ENCODE measurements around the gene SCN4A.

Gene SCN4A

GRCh38 chr17:64001763-64002529 lies 29.2 kb upstream of the SCN4A start:
- no peak for DNase-seq (ENCODE audit: low spot score)

DNA sequence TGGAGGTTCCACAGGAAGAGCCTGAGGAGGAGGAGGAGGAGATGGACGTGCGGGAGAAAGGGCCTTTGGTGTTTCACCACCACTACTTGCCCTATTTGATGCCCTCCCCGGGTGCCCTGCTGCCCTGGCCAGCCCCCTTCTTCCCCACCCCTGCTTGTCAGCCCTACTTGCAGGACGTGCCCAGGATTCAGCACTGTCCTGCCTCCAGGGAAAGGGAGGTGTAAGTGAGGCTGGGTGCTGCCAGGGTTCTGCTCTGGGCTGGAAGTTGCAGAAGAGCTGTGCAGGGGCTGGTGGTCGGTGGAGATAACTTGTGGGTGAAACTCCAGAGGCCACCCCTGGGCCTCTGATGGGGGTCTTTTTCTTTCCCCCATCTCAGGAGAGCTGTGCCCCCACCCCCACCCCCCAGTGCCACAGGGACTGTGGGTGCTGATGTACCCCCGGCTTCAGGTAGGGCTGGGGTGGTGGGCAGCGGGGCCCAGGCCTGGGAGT lies 28.4 kb upstream of the SCN4A start:
- DNase-seq (ENCODE audit: low spot score) = no peak

DNA sequence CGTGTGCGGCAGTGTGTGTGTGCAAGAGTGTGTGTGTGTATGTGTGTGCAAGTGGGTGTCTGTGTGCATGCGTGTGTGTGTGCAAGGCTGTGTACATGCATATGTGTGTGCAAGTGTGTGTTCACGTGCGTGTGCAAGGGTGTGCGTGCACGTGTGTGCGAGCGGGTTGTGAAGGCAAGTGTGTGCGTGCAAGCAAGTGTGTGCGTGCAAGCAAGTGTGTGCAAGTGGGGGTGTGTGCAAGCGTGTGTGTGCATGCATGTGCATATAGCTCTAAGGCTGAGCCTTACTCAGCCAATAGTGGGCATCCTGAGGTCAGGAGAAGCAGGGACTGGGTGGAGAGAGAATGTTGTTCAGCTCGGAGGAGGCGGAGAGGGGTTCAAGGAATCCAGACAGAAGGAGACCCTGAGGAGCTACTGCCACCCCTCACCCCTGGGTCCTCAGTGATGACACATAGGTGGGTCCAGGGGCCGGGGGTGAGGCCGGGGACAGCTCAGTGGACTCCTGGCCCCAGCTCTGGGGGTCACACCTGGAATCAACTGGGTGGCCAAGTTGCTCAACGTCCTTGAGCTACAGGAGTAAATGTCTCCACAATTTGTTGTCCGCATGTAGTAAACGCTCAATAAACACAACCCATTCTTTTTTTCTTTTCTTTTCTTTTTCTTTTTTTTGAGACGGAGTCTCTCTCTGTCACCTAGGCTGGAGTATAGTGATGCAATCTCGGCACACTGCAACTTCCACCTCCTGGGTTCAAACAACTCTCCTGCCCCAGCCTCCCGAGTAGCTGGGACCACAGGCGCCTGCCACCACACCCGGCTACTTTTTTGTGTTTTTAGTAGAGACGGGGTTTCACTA lies 27.2 kb upstream of the SCN4A start:
- no peak for DNase-seq (ENCODE audit: low spot score)

DNA sequence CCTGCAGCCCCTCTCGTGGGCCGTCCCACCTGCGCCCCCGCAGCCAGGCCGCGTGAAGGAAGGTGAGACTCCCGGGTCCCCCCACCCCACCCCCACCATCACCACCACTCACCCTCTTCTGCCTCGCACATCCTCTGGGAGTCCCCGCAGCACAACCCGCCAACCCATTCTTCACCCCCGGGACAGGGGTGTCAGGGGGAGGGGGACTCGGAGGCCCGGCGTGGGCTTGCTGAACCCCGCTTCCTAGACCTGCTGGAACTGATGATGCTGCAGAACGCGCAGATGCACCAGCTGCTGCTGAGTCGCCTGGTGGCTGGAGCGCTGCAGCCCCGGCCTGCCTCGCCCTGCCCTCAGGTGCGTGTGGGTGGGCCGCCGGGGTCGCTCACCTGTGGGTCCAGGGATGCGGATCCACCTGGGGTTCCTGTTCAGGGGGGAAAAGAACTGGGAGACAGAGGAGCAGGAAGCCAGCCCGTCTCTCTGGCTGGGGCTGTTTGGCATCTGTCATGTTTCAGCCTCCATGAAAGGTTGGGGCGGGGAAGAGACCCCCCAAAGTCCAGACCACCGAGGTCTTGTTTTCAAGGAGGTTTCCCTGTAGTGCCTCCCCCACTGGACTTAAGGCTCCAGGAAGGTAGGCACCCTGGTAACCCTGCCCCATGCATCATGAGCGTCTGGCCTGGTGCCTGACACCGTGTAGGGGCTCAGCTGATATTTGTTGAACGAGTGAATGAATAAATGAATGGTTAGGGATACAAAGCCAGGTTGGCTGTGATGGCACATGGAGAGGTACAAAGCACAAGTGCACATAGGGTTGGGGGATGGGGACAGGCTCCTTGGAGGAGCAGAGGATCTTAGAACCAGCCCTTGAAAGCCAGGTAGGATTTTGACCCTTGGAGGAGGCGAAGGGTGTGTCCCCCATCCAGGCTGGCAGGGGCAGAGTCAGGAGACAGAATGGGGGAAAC lies 26.3 kb upstream of the SCN4A start:
- DNase-seq (ENCODE audit: low spot score) = no peak

DNA sequence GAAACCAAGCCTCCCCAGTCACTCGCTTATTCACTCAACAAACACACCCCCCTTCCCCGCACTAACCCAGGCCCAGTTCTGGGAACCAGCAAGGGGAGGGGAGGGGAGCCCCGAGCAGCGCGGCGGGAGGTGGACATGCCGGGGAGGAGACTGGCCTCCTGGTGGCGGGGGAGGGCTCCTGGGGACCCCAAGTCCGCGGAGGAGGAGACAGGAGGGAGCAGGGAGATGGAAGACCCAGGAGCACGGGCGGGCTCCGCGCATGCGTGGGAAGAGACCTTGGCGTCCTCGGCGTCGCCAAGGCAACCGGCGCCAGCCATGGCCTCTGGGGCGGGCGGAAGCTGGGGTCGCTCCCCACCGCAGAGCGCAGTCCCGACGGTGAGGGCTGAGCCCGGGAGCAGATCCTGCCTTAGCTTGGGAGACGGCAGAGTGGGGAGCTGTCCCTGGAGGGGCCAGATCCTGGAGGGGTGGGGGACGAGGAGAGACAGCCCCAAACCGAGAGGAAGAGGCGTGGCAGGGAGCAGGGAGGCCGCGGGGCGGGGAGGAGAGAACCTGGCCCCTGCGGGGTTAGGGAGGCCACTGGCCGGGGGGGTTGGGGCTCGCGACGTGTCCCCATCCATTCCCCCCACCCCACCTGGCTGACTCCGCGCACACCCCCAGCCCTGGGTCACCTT lies 25.5 kb upstream of the SCN4A start, which contains the start of gene PRR29:
PRR29 (plus strand) TSS at position 302 of the 671 bp plus-strand sequence; CDS start at position 316, 14 bp downstream.
- DNase-seq (ENCODE audit: low spot score) = peak; percentile 50

- no peak for DNase-seq (ENCODE audit: low spot score)
Observed at GRCh38 chr17:63997341-63998048, 24.8 kb upstream of the SCN4A start.

GRCh38 chr17:63996430-63997182 lies 23.9 kb upstream of the SCN4A start:
- DNase-seq (ENCODE audit: low spot score) = no peak

- DNase-seq (ENCODE audit: low spot score) = no peak
Observed at GRCh38 chr17:63995626-63996025, 22.9 kb upstream of the SCN4A start.

DNA sequence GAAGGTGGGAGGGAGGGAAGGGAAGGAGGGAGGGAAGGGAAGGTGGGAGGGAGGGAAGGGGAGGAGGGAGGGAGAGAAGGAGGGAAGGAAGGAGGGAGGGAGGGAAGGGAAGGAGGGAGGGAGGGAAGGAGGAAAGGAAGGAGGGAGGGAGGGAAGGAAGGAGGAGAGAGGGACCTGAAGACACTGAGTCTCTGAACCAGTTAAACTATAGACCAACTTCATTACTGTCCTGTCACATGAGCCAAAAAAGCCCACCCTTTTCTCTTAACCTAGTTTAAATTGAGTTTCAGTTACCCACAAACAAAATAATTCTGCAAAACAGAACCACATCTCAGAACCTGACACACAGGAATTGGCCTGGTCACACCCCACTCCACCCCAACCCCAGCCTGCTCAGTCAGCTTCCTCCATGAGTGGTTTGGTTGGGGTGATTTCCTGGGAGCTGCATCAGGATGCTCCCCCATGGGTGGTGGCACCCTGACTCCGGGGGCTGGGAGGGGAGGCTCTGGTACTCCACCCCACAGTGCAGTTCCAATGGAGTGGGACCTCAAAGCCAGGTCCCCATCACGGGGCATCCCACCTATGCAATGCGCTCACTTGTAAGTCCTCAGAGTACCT lies 20.8 kb upstream of the SCN4A start:
- DNase-seq (ENCODE audit: low spot score) = no peak

DNA sequence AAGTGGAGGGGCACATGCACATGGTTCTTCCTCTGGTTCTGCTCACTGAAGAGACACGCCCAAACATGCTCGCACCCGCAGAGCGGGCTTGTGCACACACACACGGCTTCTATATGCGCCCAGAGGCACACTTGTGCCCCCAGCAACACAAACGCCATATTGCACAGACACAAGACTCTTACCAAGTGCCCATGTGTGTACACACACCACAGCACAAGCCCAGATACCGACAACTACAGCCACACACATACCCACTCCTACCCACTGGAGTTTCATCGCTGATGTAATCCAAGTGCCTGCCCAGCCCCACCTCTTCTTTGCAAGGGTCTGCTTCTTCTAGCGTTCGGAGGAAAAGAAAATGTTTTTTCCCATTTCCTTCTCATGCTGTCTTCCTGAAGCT lies 18.9 kb upstream of the SCN4A start:
- no peak for DNase-seq (ENCODE audit: low spot score)

DNA sequence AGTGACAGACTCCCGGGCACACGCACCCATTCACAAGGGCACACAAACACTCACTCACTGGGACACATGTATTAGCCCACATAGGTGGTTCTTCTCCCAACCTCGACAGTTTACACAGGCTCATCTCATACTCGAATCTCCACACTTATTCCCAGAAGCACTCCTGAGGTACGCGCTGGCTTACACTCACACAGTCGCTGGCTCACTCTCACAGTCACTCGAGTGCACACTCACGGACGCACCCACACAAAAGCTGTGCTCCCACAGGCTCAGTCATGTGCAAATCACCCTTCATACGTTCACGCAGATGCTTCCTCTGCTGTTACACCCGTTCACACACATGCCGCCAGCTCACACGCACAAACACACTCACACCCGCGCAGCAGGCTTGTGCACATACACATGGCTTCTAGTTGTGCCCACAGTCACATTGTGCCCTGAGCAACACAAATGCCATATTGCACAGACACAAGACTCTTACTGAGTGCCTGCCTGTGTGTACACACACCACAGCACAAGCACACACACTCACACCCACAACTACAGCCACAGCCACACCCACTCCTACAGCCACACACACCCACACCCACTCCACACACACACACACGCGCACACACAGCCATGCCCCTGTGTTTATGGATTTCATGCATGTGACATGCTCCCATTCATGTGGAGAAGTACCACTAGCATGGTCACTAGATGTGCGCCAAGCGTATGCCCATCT lies 17.1 kb upstream of the SCN4A start:
- DNase-seq (ENCODE audit: low spot score) = no peak

DNA sequence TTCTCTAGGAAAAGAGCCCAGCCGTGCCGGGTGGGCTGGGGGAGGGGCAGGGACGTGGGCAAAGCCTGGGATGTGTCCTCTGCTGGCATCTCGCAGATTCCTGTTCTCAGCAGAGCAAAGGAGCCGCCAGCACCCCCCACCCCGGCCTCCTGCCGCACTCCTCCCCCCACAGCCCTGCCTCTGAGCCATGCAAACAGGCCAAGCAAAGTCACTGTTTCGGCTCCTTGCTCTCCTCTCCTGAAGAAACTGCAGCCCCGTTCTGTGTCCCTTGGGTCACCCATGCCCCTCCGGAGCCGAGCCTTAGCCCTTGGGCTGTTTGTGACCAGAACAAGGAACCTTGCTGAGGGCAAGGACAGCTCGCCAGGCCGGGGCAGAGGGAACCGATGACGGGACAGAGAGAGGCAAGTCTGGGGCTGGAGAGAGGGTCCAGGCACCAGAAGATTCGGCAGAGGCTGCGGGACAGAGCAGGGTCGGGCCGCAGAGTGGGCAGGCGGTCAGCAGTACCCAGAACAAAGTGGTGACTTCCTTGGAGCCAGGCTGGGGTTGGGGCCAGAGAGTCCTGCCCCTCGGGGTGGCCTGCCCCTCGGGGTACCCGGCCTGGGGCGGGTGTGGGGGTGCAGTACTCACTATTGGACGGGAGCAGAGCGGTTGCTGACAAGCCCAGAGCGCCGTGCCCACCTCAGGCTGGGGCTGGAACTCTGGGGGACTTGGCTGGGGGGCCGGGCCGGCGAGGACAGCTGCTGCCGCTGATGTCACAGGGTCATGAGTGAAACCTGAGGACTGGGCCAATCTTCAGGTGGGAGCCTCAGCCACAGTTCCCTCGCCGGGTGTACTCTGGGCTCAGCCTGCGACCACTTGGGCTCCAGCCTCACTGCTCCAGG lies 16.3 kb upstream of the SCN4A start:
- DNase-seq (ENCODE audit: low spot score) = no peak

DNA sequence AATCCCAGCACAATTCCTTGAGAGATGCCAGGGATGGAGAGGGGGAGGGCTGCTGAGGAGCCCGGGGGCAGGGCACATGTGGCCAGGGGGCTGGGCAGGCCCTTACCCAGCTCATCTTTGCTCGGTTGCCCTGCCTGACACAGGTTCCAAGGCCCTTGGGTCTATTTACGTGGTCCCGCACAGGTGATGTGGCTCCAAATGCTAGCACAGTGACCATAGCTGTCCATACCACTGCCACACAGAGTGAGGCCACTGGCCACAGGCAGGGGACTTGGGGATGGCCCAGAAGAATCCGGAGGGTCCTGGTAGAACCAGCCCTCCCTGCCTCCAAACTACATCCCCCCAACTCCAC lies 15.4 kb upstream of the SCN4A start:
- DNase-seq (ENCODE audit: low spot score) = no peak

DNA sequence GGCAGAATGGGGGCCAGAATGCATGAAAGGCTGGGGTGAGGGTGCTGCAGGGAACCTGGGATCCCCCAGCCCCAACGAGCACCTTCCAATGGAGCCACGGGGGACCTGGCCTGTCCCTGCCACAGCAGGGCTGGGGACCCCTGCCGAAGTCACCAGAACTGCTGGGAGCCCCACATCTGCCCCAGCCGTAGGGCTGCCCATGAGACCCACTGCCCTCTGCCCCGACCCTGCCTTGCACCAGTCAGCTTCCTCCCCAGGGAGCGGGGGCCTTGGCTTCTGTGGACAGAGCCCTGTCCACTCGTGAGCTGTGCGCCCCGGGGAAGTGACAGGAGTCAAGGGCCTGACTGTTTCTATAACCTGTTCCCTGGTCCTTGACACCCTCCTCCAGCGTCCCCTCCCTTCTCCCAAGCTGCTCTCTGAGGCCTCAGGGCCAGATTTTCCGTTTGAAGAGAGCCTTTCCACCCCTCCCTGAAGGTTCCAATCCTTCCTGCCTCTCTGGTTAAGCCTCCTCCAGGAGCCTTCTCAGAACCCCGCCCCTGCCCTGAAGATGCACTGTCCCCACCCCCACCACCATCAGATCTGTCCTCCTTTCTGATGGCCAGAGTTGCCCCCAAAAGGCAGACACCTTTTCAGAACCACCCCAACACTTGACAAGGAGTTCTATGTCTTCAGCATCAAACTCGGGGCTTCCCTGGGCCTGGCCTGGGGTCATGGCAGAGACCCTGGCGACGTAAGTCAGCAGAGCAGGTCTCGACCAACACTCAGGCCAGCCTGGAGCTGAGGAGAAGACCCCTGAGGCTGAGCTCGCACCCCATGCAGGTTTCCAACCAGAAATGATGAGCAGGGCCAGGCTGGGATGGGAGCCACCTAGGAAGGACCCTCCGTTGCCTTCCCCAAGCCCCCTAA lies 14.8 kb upstream of the SCN4A start:
- DNase-seq (ENCODE audit: low spot score) = no peak

DNA sequence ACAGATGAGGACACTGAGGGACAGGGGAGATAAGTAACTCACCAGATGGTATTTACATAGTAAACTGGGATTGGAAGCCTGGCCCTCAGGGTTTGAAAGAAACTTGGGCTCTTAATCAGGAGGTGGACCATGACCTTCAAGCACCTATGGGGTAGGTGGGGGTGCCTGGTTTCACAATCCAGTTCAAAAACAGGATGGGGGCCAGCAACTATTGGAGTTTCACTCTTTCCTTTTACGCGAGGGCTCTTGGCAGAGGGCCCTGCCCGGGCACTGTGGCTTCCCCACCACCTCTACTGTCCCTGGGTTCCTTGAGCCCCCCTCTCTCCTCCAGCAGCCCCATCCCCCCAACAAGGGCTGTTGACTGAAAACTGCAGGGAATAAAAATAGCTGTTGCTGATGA lies 14.1 kb upstream of the SCN4A start:
- no peak for DNase-seq (ENCODE audit: low spot score)

DNA sequence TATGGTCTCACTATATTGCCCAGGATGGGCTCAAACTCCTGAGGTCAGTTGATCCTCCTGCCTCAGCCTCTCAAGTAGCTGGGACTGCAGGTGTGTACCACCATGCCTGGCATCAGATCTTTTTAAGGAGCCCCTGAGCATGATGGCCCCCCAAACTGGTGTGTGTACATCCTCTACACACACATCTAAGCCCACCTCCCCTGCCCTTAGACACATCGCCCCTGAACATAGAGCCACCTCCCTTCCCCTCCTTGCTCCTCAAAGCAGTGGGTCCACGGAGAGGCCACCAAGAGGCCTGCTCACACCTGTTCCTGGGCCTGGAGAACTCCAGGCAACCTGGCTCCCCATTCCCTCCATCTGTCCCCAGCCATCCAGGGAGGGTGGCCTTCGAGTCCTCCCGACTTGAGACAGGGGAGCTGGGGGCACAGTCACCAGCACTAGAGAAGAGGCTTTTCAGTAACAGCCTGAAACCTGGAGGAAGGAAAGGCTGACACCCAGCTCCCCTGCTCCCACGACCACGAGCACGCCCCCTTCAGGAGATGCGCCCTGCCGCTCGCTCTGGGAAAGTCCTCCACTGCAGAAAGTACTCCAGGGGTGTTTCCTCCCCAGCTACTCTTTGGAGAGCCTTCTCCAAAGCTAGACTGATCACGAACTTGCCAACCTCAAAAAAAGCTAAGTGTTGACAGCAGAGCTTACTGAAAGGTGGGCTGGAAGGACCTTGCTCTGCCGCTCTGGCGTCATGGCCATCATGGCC lies 12.8 kb upstream of the SCN4A start:
- no peak for DNase-seq (ENCODE audit: low spot score)
